CD1c-positive myeloid dendritic cell (primary cell): ENCODE measurements around the gene HMCN1.
A peak's percentile ranks its signal among the peaks of the same experiment; 100 is the strongest.

Source experiments
- DNase-seq: peaks from one replicate; pipeline ENCODE4 v3.0.0-alpha.2; 2016; ENCODE audit errors: extremely low spot score

The HMCN1 gene

DNA sequence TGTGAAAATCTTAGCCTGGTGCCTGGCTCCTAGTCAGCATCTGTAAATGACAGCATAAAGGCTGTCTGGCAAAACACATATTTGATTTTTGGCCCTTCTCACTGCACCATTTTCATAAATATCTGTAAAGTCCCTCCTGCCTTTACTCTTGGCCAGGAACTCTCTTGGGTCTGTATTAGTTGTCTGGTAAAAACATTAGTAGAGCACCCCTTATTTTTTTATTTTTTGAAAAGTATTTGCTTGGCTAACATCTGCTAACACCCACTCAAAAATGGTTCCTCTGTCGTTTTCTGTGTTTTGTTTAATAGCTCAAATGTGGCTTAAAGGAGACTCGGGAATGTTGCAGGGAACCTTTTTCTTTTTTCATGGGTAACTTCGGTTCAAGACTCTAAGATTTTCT is 293.4 kb downstream of the HMCN1 start:
- DNase-seq: no peak

DNA sequence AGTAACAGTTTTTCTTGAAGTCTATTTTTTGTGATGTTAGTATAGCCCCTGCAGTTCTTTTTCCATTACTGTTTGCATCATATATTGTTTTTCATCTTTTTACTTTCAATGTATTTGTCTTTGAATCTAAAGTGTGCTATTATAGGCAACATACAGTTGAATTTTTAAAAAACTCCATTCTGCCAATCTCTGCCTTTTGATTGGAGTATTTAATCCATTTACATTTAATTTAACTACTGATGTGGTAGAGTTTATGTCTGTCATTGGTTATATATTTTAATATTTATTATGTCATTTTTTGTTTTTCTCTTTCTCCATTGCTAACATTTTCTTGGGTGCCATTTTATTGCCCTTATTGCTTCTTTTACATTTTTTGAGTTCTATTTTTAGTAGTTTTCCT is 296.3 kb downstream of the HMCN1 start:
- no peak for DNase-seq

DNA sequence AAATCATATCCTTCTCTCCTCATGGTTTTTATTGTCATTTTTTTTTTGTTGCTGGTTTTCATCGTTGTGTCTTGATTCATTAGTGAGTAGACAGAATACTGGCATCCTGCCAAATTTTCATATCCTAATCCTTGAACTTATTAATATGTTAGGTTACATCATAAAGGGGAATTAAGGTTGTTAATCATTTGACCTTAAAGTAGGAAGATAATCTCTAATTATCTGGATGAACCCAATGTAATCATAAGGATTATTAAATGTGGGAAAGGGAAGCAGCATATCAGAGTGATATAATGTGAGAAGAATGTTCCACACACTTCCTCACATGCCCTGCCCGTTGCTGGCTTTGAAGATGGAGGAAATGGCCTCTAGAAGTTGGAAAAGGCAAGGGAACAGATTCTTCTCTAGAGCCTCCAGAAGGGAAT is 299.7 kb downstream of the HMCN1 start:
- no peak for DNase-seq

DNA sequence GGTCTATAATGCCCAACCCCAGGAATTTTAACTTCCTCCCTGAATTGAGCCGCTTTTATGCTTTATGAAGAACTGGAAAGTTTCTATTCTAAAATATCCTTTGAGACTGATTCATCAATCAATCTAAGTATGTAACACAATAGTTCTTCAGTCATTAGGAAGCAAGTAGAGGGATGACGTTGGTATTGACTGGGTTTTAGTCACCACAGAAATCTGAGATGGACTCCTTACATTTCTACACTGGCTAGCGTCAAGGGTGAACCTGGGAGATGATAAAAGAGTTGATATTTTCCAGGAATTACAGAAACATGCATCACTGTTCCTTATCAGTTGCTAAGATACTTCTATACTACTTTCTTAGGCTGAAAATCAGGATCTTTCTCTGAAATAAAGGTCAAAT is 308.0 kb downstream of the HMCN1 start:
- DNase-seq: no peak

DNA sequence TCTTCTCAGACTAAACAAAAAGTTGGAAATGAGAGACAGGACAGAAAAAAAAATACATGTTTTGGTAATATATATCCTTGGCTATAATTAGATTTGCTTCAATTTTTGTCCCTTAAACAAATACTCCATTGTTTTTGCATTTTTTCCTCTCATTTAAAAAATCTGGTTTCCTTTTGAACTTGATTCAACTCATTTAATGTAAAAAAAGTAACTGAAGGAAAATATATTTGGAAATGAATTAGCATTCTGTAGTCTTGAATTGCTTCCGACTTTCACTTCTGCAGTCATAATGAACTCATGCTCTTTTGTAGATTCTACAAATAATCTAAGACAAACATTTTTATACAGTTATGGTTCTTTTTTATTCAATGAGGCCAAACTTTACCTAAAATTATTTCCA is 309.1 kb downstream of the HMCN1 start:
- no peak for DNase-seq

DNA sequence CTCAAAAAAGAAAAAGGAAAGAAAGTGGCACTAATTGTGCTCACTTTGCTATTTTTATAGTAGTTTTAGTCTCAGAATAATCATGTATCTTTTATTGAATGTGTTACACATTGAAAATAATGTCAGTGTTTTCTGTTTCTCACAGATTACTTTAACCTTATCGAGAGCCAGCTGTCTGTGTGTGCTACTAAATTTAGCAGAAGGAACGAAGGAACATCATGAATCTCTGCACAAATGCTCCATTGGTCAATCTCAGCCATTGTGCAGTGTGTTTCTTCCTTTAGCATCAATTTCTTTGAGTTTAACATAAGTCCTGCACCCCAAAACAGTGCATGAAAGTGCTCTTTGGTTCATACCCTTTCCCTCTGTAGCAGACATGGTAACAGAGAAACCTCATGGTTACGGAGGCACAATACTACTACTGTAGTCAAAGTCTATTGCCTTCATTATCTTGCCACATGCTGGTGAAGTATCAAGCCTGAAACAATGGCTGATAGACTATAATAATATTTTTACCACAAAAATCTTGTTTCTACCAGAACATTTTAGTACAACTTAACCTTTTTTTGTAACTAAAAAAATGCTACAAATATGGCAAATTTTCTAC is 310.0 kb downstream of the HMCN1 start:
- DNase-seq: no peak

DNA sequence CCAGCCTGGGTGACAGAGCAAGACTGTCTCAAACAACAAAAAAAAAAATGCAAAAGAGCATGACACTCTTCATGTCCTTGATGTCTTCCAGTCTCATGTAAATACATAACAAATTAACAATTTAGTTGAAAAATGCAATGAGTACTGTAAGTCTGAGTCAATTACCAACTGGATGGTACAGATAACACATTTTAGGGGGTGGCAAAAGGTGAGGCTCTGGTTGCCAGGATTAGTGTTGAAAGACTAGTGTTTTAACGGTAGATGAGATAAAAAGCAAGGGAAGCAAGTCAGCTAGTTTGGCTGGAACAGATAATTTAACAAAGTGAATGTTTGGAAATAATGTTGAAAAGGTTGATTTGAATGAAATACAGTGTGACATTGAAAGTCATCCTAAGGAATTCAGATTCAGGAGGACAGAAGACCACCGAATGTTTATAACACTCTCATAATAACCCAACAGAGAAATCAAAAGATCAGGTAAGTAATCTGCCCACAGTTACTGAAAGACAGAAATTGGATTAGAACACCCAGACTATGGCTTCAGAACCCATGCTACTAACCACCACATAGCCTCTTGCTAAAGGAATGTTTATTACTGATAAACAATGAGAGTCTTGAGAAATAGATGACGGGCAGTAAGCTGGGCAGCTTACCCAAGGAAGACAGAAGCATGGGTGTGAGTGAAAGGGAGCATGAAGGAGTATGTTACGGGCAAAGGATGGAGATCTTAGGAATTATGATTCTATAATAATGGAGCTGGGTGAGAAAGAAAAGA is 312.4 kb downstream of the HMCN1 start:
- no peak for DNase-seq

DNA sequence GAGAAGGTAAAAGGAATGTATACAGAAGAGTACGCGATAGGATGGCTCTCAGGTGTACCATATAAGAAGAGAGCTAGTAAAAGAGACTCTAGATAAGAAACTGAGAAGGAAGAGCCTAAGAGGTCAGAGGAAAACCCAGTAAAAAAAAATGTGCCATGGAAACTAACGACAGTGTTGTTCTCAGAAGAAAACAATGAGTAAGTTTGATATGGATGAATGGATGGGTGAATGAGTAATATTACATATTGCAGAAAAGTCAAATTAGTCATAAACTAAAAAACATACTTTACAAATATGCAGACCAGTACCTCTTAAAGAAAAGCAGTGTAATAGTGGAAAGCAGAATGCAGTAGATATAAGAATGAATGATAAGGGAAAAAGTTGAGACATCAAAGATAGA is 316.2 kb downstream of the HMCN1 start:
- no peak for DNase-seq

DNA sequence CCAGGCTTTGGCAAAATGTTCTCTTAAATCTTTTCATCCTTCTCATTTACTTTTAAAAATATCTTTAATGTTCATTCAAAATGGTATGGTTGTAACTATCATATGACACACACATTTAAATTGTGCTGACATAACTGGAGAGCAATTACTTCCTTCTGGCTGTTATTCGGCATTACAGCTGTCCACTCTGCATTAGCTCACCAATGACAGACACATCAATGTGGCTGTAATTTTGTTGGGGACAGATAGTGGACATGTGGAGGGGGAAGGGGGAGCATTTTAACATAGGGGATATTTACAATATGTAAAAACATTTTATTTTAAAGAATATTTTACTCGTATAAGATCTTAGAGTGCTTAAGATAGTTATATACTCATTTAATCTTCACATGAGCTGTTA is 319.8 kb downstream of the HMCN1 start:
- no peak for DNase-seq

DNA sequence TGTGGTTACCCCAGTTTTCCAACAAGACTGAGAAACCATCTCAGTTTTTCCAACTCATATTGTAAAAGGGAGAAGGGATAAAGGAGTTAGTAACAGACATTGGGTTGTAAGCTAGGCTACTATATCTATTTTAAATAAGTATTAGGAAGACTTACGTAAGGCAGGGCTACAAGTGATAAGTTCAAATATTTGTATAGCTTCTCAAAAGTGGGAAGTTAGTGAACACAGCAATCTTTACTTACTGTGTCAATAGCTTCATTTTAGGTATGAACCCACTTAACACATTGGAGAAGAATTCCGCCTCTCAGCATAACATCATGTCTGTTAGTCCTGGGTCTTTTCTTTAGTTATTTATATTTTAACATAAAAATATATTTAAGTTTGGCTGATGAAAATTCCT is 320.7 kb downstream of the HMCN1 start:
- DNase-seq: no peak

DNA sequence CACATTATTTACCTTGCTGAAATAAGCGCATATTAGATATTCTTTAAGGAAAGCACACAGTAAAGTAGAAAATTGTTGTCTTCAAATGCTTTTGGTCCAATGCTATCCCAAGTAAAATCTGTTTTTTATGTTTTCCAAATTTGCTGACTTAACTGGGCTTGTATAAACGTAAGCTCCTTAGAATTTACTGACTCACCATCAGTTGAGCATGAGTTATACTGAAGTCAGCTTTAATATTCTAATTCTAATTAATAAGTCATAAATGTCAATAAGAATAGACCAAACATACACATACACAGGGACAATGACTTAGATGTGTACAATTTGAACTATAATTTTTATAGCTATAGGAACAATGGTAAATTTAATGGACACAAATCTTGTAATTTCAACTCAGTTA is 321.7 kb downstream of the HMCN1 start:
- no peak for DNase-seq

DNA sequence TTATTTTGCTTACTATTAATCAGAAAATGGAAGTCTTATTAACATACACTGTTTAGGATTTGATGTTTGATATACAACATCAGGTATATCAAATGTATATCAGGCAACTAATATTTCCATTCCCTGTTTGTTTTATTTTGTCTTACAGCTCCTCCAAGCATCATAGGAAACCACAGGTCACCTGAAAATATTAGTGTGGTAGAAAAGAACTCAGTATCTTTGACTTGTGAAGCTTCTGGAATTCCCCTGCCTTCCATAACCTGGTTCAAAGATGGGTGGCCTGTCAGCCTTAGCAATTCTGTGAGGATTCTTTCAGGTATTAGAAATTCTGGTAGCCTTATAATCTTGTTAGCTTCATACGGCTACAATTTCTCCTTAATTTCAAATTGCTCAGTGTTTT is 322.9 kb downstream of the HMCN1 start:
- no peak for DNase-seq

DNA sequence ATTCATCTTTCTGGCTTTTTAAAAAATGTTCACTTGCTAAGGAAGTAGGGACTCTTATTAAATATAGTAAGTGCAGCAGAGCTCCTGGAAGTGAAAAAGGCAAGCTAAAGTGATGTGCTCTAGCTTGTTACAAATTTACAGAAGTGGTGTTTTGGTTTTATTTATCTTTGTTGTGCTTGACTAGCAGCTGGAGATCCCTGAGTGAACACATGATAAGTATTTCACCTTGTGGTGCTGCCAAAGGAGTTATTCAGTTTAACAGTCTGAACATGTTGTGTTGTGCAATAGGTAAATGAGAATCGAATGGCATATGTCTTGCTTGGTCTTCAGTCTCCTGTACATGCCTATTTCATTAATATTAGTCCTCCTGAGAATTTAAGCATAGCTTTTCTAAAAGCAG is 325.1 kb downstream of the HMCN1 start:
- no peak for DNase-seq

DNA sequence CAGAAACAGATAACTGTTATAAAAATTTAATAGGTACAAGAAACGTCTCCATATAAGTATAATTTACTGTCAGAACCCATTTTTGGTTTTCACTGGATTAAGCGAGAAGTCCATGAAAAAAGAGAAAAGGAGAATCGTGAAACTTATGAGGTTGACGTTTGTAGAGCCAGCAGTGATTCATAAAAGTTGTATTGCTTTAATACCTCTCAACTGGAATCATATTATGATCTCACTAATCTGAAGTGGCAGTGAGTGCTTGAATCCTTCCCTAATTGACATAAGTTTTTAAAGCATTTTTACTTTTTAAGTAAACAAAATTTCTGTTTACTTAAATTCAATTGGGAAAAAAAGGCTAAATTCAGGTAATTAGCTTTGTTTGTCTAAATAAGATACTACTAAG is 325.6 kb downstream of the HMCN1 start:
- DNase-seq: no peak

DNA sequence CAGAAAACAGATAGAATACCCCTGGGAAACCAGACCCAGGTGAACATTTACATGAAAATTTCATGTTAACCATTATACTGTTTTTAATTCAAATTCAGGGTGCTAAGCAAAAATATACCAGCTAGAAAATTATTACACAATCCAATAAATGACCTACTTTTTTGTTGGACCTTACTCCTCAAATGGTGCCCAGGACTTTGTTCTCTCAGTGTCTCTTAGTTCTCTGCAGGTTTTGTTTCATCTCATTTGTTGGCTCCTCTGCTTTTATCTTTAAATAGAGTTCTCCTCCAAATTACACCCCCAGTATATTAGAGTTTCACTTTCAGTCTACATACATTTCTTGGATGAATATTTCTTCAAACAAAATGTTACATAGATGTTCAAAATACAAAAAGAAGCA is 326.0 kb downstream of the HMCN1 start:
- no peak for DNase-seq

DNA sequence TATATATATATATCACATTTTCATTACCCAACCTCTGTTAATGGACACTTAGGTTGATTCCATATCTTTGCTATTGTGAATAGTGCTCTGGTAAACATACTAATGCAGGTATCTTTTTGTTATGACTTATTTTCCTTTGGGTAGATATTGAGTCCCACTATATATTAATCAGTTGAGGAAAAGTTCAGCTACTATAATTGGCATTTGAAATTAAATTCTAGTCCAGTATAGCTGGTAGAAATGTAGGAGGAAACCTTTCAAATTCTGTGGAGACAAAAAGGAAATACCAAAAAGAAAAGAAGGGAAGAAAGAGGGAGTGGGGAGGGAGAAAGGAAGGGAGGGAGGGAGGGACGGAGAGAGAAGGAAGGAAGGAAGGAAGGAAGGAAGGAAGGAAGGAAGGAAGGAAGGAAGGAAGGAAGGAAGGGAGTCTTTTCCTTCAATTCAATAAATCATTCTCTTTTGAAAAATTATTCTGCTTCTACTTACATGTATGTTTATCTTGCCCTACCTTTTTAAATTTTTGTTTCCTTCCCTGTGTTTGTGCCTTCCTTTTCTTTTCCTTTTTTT is 329.0 kb downstream of the HMCN1 start:
- DNase-seq: no peak

DNA sequence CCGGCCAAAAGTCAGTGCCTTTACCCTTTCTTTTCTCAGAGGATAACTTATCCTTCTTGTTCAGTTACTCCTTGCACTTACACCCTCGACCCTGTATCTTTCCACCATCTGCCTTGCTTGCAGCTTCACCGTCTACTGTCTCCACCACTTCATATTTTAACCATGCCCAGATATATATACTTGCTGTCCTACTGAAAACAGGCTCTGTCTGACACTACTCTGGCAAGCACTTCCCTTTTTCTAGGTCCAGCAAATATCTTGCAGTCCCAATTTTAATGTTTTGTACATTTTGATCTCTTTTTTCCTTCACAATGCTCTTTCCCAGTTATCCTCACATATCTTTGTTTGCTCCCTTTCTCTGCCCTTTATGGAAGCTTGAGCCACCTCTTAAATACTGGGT is 332.2 kb downstream of the HMCN1 start:
- no peak for DNase-seq

DNA sequence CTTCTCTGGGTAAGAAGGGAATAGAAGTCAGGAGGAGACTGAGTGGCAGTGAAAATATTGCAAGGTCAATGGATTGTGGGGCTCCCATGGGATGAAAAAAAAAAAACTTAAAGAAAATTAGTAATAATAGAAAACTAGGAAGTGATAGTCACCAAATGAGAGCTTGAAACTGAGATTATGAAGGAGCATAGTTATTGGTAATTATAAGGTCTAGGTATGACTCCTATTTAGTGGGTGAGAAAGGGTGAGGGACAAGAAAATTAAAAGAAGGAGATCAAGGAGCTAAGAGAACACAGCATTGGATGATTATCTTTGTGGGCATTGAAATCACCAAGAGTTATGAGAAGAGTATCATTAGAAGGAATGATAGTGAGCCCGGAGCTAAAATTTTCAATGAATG is 339.5 kb downstream of the HMCN1 start:
- no peak for DNase-seq

DNA sequence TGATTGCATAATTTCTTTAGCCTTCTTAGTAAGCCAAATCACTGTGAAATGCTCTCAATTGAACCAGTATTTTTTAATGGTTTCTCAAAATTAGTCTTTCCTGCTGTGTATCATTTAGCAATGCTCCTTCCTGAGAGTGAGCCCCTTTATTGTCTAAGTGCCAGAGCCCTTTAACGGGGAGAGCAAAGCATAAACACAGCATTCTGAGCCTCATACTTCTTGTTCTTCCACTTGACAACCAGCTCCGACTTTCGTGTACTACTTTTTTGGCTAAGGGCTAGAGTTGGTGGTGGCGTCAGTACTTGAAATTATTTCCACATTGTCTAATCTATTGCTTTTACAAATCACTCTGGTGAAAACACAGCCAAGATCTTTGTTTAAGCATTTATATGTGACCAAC is 341.8 kb downstream of the HMCN1 start:
- DNase-seq: no peak

DNA sequence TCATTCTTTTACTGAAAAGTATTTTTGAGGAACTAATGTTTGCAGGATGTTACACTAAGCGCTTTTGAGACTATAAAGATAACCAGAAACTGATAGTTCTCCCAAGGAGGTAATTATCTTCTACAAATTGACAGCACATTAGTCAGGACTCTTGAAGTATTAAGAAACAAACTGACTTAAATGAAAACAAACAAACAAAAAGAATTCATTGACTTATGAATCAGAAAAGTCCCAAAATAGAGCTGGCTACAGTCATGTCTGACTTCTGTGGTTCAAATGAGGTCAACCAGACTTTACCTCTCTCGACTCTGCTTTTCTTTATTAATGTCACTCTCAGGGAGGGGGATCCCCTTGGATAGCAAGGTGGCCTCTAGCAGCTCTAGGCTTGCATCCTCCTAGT is 344.1 kb downstream of the HMCN1 start:
- DNase-seq: no peak

DNA sequence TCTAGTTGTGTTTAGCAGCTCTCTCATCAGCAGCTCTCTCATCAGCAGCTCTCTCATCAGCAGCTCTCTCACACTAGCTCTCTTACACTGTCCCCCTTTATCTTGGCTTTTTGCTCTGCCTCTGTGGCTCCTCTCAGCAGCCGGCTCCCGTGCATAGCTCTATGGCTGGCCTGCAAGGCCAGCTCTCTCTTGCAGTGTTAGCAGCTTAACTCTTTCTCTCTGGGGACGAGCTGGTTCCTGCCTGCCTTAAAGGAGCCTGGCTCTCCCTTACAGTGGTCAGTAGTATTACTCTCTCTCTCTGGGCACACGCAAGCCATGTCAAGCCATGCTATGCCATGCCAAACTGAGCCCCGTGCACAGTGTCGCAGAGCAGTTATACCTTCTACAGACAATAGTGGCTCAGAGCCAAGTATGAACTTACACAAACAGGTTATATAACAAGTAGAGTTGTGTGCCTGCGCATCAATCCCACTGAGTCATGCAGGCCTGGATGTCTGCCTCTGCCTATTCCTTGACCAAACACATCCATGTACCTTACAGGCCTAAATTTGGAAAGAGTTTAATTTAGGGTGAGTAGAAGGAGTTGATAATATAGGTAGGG is 345.0 kb downstream of the HMCN1 start:
- no peak for DNase-seq

DNA sequence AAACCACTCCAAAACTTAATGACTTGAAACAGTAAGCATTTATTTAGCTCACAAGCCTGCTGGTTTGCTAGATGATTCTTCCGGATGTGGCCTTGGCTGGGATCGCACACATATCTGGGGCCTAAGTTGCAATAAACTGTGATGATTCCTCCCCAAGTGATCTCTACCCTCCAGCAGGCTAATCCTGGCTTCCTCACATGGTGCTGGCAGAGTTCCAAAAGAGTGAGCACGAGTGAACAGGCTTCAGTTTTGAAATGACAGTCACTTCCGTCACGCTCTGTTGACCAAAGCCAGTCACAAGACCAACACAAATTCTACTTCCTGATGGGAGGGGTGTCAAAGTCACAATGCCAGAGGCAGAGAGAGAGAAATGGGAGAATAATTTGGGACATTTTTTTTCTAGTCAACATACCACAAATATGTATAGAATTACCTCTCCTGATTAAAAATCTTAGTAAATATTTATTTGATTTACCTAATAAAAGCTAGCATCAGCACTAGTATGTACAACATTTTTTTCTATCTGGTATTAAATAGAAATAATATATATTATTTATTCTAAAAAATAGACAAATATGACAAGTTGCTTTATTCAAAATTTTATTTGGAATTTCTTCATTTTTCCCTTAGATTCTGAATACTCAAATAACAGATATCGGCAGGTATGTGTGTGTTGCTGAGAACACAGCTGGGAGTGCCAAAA is 348.2 kb downstream of the HMCN1 start:
- peak; percentile 95 for DNase-seq
